ENCODE results near the gene NRG2.

The NRG2 gene

DNA sequence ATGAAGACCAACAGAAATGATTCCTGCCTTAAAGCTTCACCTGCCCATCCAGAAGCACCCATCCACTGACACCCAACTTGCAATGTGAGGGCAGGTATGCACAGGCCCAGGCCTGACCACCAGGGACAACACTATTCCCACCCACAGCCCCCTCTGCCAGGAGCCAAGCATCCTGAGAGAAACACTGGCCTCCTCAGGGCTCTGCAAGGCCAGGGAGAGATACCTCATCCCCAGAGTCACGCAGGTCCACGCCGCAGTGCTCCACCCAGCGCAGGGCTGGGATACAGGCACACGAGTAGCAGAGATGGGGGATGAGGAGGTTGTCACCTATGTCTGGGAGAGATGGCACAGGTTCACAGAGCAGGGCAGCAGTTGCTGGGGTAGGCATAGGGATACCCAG lies 148.1 kb downstream of the NRG2 start:
- no peak overlapping the region for H3K4me3 ChIP-seq (ENCODE audit: low read depth, low read length)
- no peak for DNase-seq (ENCODE audit: low read depth)
- TF ChIP-seq, protein P1, sequence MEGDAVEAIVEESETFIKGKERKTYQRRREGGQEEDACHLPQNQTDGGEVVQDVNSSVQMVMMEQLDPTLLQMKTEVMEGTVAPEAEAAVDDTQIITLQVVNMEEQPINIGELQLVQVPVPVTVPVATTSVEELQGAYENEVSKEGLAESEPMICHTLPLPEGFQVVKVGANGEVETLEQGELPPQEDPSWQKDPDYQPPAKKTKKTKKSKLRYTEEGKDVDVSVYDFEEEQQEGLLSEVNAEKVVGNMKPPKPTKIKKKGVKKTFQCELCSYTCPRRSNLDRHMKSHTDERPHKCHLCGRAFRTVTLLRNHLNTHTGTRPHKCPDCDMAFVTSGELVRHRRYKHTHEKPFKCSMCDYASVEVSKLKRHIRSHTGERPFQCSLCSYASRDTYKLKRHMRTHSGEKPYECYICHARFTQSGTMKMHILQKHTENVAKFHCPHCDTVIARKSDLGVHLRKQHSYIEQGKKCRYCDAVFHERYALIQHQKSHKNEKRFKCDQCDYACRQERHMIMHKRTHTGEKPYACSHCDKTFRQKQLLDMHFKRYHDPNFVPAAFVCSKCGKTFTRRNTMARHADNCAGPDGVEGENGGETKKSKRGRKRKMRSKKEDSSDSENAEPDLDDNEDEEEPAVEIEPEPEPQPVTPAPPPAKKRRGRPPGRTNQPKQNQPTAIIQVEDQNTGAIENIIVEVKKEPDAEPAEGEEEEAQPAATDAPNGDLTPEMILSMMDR (IDR thresholded peaks at IDR 0.05; ENCODE audit: insufficient read depth, low read depth, low read length, missing control alignments), result no peak

DNA sequence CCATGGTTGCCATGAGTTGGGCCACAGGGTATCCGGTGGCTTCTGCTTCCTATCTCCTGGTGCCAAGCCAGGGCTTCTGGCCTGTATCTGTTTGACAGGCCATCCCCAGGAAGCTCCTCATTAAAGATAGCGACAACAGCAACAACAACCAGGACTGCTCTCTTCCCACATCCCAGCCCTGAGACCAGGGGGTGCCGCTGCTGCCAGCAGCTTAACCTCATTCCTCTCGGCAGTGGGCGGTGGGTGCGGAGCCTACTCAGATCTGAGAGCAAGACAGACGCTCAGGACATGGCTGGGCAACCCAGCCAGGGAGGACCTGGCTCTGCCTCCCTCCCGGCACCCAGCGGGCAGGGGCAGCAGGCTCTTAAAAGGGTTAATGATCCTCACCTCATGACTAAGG lies 149.2 kb downstream of the NRG2 start:
- DNase-seq (ENCODE audit: low read depth), result no peak
- no peak overlapping the region for H3K4me3 ChIP-seq (ENCODE audit: low read depth, low read length)
- TF ChIP-seq, protein P1 (IDR thresholded peaks at IDR 0.05; ENCODE audit: insufficient read depth, low read depth, low read length, missing control alignments), result no peak

DNA sequence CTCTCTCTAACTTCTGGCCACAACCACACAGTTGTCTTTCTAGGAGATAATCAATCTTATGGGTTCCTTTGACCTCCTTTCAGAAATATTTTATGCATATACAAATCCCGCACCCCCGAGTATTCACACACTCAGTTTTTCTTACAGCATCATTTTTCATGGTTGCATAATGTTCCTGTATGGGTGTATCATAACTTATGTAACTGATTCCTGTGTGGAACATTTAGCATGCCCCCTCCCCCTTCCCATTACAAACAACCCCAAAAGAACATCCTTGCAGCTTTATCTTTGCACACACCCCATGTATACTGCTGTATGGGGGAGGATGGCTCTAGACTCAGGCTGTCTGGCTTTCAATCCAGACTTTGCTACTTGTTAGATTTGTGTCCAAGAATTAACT lies 153.7 kb downstream of the NRG2 start:
- DNase-seq (ENCODE audit: low read depth), result no peak
- no peak overlapping the region for H3K4me3 ChIP-seq (ENCODE audit: low read depth, low read length)
- TF ChIP-seq, protein P1 (IDR thresholded peaks at IDR 0.05; ENCODE audit: insufficient read depth, low read depth, low read length, missing control alignments), result no peak

DNA sequence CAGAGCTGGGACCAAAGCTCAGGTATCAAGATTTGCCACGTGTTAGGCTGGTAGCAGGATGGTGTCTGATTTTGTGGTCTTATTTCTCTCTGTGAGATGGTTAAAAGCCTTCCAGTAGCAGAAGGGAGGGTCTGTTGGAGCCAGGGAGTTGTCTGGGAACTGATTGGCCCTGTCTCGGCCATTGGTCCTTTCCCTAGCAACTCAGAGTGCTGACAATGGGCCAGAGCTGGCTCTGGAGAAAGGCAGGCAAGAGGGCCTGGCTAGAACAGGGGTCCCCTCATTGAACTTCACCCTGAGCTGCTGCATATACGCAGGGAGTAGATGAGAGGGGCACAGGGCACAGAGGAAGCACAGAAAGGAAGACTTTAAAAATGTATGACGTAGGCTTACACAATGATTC lies 154.7 kb downstream of the NRG2 start:
- no peak overlapping the region for H3K4me3 ChIP-seq (ENCODE audit: low read depth, low read length)
- DNase-seq (ENCODE audit: low read depth), result no peak
- TF ChIP-seq, protein P1 (IDR thresholded peaks at IDR 0.05; ENCODE audit: insufficient read depth, low read depth, low read length, missing control alignments), result no peak

DNA sequence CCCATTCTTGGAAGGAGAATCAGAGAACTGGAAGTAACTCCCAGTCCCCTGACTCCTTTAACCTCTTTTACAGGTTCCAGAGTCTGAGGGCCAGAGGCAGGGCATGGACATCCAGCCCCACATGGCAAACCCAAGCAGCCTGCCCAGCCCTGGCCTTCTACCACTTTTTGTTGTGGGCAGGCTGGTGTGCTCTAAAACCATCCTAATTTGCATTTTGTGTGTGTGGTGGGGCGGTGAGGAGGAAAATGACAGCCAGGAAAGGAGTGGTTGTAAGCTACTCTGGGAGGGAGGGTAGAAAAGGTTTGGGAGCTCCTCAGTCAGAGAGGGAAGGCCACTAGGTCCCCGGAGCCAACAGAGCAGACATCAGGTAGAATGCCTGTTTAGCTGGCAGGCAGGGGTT lies 156.9 kb downstream of the NRG2 start:
- DNase-seq (ENCODE audit: low read depth), result peak; percentile 27
- TF ChIP-seq, protein P1 (IDR thresholded peaks at IDR 0.05; ENCODE audit: insufficient read depth, low read depth, low read length, missing control alignments), result no peak
- H3K4me3 ChIP-seq (ENCODE audit: low read depth, low read length), result no peak overlapping the region

DNA sequence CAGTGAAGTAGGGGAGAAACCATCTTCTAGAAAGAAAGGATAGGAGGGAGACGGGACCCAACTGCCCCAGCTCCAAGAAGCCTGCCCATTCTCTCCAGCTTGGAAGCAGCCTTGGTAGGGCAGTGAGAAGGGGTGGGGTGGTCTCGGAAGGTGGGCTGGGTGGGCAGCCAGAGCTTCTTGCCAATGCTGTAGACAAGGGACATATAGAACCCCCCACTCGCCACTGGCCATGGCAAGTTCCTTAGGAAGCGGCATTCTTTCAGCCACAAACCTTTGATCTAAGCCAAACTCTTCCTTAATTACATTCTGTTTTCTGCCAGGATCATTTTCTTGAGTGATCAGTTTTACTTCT lies 157.3 kb downstream of the NRG2 start:
- TF ChIP-seq, protein P1 (IDR thresholded peaks at IDR 0.05; ENCODE audit: insufficient read depth, low read depth, low read length, missing control alignments), result no peak
- DNase-seq (ENCODE audit: low read depth), result no peak
- no peak overlapping the region for H3K4me3 ChIP-seq (ENCODE audit: low read depth, low read length)

DNA sequence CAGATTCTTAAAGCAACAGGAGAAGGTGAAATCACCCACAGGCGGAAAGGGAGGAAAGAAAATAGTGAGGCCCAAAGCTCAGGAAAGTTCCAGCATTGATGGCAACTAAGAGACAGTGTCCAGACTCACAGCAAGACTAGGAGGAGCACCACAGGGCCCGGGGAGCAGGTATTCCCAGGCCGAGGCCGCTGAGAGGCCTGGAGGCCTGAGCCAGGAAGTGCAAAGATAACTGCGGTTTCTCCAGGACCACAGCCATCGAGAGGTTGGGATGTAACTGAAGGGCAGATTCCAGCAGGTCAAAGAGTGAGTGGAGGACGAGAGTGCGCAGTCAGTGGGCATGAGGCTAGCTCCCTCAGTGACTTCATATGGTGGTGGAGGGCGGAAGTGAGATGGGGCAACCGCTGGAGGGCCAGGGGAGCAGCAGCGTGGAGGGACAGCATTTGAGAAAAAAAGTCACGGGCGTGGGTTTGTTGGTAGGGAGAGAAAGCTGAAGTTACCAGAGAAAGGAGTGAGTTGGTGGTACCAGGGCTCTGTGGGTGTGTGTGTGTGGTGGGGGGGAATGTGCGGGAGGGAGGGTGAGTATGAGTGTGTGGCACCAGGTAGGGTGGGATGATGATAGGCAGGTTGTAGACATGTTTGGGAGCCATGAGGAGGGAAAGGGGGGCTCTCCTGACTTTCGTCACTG lies 157.8 kb downstream of the NRG2 start:
- H3K4me3 ChIP-seq (ENCODE audit: low read depth, low read length), result no peak overlapping the region
- DNase-seq (ENCODE audit: low read depth), result no peak
- TF ChIP-seq, protein P1 (IDR thresholded peaks at IDR 0.05; ENCODE audit: insufficient read depth, low read depth, low read length, missing control alignments), result no peak

Measured in GM12865 (cell line).